ENCODE results near the gene DDX43. TPM values are rescaled to one million over a fixed set of nuclear protein-coding genes. Genes with fewer than 3 reads are reported as not detected.
A peak's percentile ranks its signal among the peaks of the same experiment; 100 is the strongest.
"Not testable (repeated sequence)": the region's sequence is repeated elsewhere in the genome, so short reads cannot be mapped to it uniquely, and the experiment has no call there.

DDX43 gene
- total RNA-seq, 1 donor from 2014 or later: not detected

GRCh38 chr6:73455865-73456629 lies 61.4 kb downstream of the DDX43 start:
- no peak overlapping the region for H3K4me3 ChIP-seq
- no peaks in the 10 kb centered on the region for H3K4me1 ChIP-seq
- H3K9ac ChIP-seq: no peak overlapping the region
- H3K27ac ChIP-seq: no peak overlapping the region
- no peaks in the 10 kb centered on the region for H3K9me3 Mint-ChIP-seq
- no peaks in the 10 kb centered on the region for H3K36me3 Mint-ChIP-seq
- H3K79me2 ChIP-seq (ENCODE audit: low read depth): no peaks in the 10 kb centered on the region
- no peaks in the 10 kb centered on the region for H4K20me1 ChIP-seq (ENCODE audit: low read depth)
- no peaks in the 10 kb centered on the region for H3K9me3 ChIP-seq (ENCODE audit: low read depth)
- H3K4me1 Mint-ChIP-seq: peaks cover 12% of the 10 kb centered on the region
- no peak overlapping the region for H2AFZ ChIP-seq (replicated peaks)
- no peaks in the 10 kb centered on the region for H3F3A ChIP-seq (ENCODE audit: low read depth)
- H3K4me3 Mint-ChIP-seq: no peak overlapping the region
- no peak overlapping the region for H3K27ac Mint-ChIP-seq
- no peaks in the 10 kb centered on the region for H3K36me3 ChIP-seq
- H3K27me3 ChIP-seq: peaks cover 16% of the 10 kb centered on the region
- H3K4me2 ChIP-seq: no peak overlapping the region
- TF ChIP-seq CTCF (IDR thresholded peaks at IDR 0.05) (no peak), EZH2 (IDR thresholded peaks at IDR 0.05) (no peak), EZH2phosphoT487 (IDR thresholded peaks at IDR 0.05) (no peak)
- peaks cover 9% of the 10 kb centered on the region for H3K27me3 Mint-ChIP-seq (ENCODE audit: insufficient read depth, low read depth)
- DNase-seq (ENCODE audit: low spot score): no peak

- not testable (repeated sequence) for H3K4me3 ChIP-seq; H3K9me3 ChIP-seq (ENCODE audit: low read depth); H3K27ac ChIP-seq; DNase-seq (ENCODE audit: low spot score); H3K4me2 ChIP-seq; H2AFZ ChIP-seq (replicated peaks); H3K9ac ChIP-seq; H3K27me3 Mint-ChIP-seq (ENCODE audit: insufficient read depth, low read depth); H3K27me3 ChIP-seq; H3K4me3 Mint-ChIP-seq; H3K36me3 Mint-ChIP-seq; H3F3A ChIP-seq (ENCODE audit: low read depth); H3K4me1 ChIP-seq; H3K9me3 Mint-ChIP-seq; H3K36me3 ChIP-seq; H4K20me1 ChIP-seq (ENCODE audit: low read depth)
- Mint-ChIP-seq H3K27ac (peak overlapping the region; percentile 77), H3K4me1 (peaks cover 21% of the 10 kb centered on the region)
- peaks cover 28% of the 10 kb centered on the region for H3K79me2 ChIP-seq (ENCODE audit: low read depth)
Measured at GRCh38 chr6:73459474-73459873, 64.8 kb downstream of the DDX43 start.

- TF ChIP-seq EZH2 (IDR thresholded peaks at IDR 0.05): no peak
- no peak for TF ChIP-seq EZH2phosphoT487 (IDR thresholded peaks at IDR 0.05)
- TF ChIP-seq CTCF (IDR thresholded peaks at IDR 0.05): no peak
- no peak for DNase-seq (ENCODE audit: low spot score)
- Histone ChIP-seq H3K27me3 (no peaks in the 10 kb centered on the region), H4K20me1 (ENCODE audit: low read depth) (no peaks in the 10 kb centered on the region), H3K9me3 (ENCODE audit: low read depth) (no peaks in the 10 kb centered on the region), H3K36me3 (no peaks in the 10 kb centered on the region), H3K4me1 (peaks cover 6% of the 10 kb centered on the region), H3K4me2 (no peak overlapping the region), H3K4me3 (no peak overlapping the region), H3K9ac (no peak overlapping the region), H2AFZ (replicated peaks) (no peak overlapping the region), H3K27ac (no peak overlapping the region), H3K79me2 (ENCODE audit: low read depth) (peaks cover 33% of the 10 kb centered on the region), H3F3A (ENCODE audit: low read depth) (no peaks in the 10 kb centered on the region)
- Mint-ChIP-seq H3K36me3 (peaks cover 4% of the 10 kb centered on the region), H3K27me3 (ENCODE audit: insufficient read depth, low read depth) (peaks cover 6% of the 10 kb centered on the region), H3K4me1 (peaks cover 21% of the 10 kb centered on the region), H3K4me3 (peak overlapping the region; percentile 46), H3K9me3 (no peaks in the 10 kb centered on the region), H3K27ac (no peak overlapping the region)
Measured at GRCh38 chr6:73460056-73460455, 65.4 kb downstream of the DDX43 start.
